ENCODE results near the gene IFITM1.

- TF ChIP-seq, protein P1, sequence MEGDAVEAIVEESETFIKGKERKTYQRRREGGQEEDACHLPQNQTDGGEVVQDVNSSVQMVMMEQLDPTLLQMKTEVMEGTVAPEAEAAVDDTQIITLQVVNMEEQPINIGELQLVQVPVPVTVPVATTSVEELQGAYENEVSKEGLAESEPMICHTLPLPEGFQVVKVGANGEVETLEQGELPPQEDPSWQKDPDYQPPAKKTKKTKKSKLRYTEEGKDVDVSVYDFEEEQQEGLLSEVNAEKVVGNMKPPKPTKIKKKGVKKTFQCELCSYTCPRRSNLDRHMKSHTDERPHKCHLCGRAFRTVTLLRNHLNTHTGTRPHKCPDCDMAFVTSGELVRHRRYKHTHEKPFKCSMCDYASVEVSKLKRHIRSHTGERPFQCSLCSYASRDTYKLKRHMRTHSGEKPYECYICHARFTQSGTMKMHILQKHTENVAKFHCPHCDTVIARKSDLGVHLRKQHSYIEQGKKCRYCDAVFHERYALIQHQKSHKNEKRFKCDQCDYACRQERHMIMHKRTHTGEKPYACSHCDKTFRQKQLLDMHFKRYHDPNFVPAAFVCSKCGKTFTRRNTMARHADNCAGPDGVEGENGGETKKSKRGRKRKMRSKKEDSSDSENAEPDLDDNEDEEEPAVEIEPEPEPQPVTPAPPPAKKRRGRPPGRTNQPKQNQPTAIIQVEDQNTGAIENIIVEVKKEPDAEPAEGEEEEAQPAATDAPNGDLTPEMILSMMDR (IDR thresholded peaks at IDR 0.05) = no peak
- no peak for TF ChIP-seq EP300 (IDR thresholded peaks at IDR 0.05)
- no peak for TF ChIP-seq POLR2A (IDR thresholded peaks at IDR 0.05)
Observed at GRCh38 chr11:313304-313786, 495 bp upstream of the IFITM1 start.
